ENCODE measurements around the gene WNK2.
"Not testable (repeated sequence)": the region's sequence is repeated elsewhere in the genome, so short reads cannot be mapped to it uniquely, and the experiment has no call there.

The WNK2 gene

GRCh38 chr9:93315118-93315517 is 131.2 kb downstream of the WNK2 start:
- DNase-seq, result no peak

- DNase-seq, result no peak
Observed at GRCh38 chr9:93315960-93316359, 132.0 kb downstream of the WNK2 start.

- DNase-seq, result no peak
Observed at GRCh38 chr9:93316726-93317494, 133.0 kb downstream of the WNK2 start.

- DNase-seq, result no peak
Observed at GRCh38 chr9:93317495-93318094, 133.7 kb downstream of the WNK2 start.

- DNase-seq, result no peak
Observed at GRCh38 chr9:93318480-93318879, 134.5 kb downstream of the WNK2 start.

- no peak for DNase-seq
Observed at GRCh38 chr9:93319301-93319991, 135.5 kb downstream of the WNK2 start.

- no peak for DNase-seq
Observed at GRCh38 chr9:93319992-93320500, 136.1 kb downstream of the WNK2 start.

GRCh38 chr9:93320591-93321219 is 136.8 kb downstream of the WNK2 start:
- no peak for DNase-seq

- DNase-seq, result no peak
Observed at GRCh38 chr9:93321220-93321610, 137.3 kb downstream of the WNK2 start.

- DNase-seq, result not testable (repeated sequence)
Observed at GRCh38 chr9:93323446-93323954, 139.6 kb downstream of the WNK2 start.

GRCh38 chr9:93324191-93324834 is 140.4 kb downstream of the WNK2 start:
- DNase-seq, result no peak

- no peak for DNase-seq
Observed at GRCh38 chr9:93325307-93326035, 141.5 kb downstream of the WNK2 start.

GRCh38 chr9:93326056-93326455 is 142.1 kb downstream of the WNK2 start:
- DNase-seq, result no peak

- no peak for DNase-seq
Observed at GRCh38 chr9:93326654-93327053, 142.7 kb downstream of the WNK2 start.

GRCh38 chr9:93329629-93330280 is 145.8 kb downstream of the WNK2 start:
- no peak for DNase-seq

GRCh38 chr9:93332317-93332716 is 148.4 kb downstream of the WNK2 start:
- DNase-seq, result no peak

- no peak for DNase-seq
Observed at GRCh38 chr9:93336720-93337119, 152.8 kb downstream of the WNK2 start.

GRCh38 chr9:93338196-93338595 is 154.3 kb downstream of the WNK2 start:
- not testable (repeated sequence) for DNase-seq

- no peak for DNase-seq
Observed at GRCh38 chr9:93340091-93340490, 156.2 kb downstream of the WNK2 start.

- DNase-seq, result not testable (repeated sequence)
Observed at GRCh38 chr9:93341820-93342219, 157.9 kb downstream of the WNK2 start.

- DNase-seq, result not testable (repeated sequence)
Observed at GRCh38 chr9:93342428-93342827, 158.5 kb downstream of the WNK2 start.
